Stimulated activated CD8-positive, alpha-beta memory T cell treated with anti-CD3 and anti-CD28 coated beads, Interleukin-15, amount 100 ng/mL, for 48 hours (primary cell): ENCODE results near the gene LRRC14B.
"Not testable (repeated sequence)": the region's sequence is repeated elsewhere in the genome, so short reads cannot be mapped to it uniquely, and the experiment has no call there.

Source experiments
- DNase-seq, 2 donors: peaks; one replicate each; pipeline ENCODE4 v3.0.0-alpha.2; 2020; ENCODE audit warnings: low read depth in 2 of 2

The LRRC14B gene

DNA sequence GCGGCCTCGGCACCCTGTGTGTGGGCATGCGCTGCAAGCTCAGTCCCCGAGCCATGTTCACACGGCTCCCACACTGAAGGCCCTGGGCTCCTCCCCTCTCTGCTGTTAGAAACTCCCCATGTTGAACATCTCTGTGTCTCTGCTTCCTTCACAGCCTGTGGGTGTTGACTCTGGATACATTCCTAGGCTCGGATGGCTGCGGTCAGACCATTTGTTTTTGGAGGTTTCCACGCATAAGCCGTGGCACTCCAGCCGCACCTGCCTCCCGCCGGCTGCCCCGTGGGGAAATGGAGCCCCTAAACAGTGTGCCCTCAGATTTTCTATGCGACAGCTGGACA is 31.2 kb upstream of the LRRC14B start:
- no peak for DNase-seq

DNA sequence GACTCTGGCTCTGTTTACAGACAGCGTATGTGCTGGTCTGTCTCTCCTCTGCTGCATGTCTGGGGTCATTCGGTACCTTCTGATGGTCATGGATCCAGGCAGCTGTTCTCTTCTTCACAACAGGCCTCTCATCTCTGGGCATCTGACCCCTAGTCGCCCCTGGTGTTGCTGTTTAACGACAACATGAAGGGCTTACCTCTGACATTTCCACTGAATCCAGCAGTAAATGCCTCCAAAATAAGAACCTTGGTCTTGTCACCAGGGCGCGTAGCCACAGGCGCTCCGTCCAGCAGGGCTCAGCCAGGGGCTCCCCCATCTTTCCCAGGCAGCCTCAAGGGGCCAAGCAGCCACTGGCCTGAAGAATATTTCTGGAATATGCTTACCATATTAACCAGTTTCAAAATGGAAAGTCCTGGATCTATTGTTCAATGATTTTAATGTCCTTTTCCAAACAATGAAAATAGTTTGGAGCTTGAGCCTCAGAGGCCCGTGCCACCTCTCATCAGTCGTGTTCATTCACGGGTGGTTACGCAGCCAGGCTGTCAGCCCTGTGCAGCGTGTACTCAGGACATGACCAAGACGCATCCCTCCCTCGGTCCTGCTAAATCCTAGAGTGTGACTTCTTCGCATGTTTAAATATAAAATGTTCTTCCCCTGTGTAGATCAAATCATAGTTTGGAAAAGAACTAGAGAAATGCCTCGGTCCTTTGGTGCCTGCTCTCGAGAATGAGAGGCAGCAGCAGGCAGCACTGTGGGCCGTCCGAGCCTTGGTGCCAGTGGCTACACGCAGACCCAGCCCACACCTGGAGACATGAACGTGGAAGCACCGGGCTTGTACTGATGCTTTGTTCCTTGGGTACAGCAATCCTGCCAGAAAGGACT is 30.1 kb upstream of the LRRC14B start:
- no peak for DNase-seq

DNA sequence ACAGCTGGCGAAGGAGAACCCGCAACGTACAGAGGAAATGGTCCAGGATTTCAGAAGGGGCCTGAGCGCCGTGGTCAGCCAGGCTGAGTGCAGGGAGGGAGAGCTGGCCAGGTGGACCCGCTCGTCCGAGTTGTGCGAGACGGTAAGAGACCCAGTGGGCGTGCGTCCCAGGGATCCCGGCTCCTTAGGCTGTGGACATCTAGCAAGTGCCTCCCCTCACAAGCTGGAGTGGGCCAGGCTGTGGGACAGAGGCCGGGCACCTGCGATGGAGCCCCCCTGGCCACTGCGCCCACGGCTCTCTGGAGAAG is 29.5 kb upstream of the LRRC14B start:
- no peak for DNase-seq

DNA sequence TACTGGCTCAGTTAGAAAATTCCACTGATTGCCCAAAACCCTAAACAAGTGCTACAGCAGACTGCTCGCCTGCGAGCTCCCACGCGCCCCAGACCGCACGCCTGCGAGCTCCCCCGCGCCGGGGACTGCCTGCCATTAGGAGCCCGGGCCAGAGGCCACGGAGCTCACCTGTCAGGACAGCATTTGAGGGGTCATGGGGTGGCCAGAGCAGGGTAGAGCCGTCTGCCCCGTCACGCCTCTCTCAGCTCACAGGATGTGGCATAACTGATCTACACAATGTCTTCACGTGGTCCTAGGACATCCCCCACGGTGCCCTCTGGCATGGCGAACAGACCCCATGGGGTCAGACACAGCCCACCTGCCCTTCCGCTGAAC is 29.1 kb upstream of the LRRC14B start:
- no peak for DNase-seq

DNA sequence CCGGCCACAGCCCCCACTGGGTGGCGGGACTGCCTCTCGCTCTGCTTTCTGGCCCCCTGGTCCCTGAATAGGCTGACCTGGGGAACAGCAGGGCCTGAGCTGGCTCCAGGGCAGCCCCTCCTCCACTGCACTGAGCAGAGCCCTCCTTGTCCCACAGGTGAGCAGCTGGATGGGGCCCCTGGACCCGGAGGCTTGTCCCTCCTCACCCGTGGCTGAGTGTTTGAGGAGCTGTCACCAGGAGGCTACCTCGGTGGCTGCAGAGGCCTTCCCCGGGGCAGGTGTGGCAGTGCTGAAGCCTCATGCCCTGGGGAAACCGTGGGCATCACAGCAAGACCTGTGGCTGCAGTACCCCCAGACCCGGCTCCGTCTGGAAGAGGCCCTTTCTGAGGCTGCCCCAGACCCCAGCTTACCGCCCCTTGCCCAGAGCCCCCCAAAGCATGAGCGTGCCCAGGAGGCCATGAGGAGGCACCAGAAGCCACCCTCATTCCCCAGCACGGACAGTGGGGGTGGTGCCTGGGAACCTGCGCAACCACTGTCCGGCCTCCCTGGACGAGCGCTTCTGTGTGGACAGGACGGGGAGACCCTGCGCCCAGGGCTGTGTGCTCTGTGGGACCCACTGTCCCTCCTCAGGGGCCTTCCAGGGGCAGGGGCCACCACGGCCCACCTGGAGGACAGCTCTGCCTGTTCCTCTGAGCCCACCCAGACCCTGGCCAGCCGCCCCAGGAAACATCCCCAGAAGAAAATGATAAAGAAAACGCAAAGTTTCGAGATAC is 28.5 kb upstream of the LRRC14B start:
- DNase-seq: no peak

DNA sequence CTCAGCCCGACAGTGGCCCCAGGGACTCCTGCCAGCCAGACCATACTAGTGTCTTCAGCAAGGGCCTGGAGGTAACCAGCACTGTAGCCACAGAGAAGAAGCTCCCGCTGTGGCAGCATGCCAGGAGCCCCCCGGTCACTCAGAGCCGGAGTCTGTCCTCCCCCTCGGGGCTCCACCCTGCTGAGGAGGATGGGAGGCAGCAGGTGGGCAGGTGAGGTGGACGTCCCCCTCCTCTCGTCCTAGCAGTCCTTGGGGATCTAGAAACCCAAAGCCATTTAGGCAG is 28.0 kb upstream of the LRRC14B start:
- no peak for DNase-seq

DNA sequence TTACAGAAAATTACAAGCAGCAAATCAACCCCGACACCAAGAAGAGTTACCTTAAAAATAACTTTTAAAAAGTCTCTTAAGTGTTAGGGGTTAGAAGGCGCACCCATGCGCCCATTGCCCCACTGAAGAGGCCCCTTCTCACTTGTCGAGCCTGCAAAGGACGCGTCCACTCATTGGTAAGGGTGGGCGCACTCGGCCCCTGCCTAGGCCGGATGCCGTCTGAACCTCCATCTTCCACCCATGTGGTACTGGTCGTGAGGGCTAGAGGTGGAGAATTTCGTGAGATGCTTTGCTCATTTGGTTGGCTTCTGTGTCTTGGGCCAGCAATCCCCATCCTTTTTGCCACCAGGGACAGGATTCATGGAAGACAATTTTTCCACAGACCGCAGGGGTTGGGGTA is 27.5 kb upstream of the LRRC14B start:
- no peak for DNase-seq

DNA sequence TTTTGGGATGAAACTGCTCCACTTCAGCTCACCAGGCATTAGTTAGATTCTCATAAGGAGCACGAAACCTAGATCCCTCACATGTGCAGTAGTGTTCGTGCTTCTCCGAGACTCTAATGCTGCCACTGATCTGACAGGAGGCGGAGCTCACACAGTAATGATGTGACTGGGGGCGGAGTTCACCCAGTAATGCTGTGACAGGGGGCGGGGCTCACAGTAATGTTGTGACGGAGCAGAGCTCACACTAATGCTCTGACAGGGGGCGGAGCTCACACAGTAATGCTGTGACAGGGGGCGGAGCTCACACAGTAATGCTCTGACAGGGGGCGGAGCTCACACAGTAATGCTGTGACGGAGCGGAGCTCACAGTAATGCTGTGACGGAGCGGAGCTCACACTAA is 27.1 kb upstream of the LRRC14B start:
- no peak for DNase-seq

DNA sequence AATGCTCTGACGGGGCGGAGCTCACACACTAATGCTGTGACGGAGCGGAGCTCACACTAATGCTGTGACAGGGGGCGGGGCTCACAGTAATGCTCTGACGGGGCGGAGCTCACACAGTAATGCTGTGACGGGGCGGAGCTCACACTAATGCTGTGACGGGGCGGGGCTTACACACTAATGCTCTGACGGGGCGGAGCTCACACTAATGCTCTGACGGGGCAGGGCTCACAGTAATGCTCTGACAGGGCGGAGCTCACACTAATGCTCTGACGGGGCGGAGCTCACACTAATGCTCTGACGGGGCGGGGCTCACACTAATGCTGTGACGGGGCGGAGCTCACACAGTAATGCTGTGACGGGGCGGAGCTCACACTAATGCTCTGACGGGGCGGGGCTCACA is 26.5 kb upstream of the LRRC14B start:
- not testable (repeated sequence) for DNase-seq

DNA sequence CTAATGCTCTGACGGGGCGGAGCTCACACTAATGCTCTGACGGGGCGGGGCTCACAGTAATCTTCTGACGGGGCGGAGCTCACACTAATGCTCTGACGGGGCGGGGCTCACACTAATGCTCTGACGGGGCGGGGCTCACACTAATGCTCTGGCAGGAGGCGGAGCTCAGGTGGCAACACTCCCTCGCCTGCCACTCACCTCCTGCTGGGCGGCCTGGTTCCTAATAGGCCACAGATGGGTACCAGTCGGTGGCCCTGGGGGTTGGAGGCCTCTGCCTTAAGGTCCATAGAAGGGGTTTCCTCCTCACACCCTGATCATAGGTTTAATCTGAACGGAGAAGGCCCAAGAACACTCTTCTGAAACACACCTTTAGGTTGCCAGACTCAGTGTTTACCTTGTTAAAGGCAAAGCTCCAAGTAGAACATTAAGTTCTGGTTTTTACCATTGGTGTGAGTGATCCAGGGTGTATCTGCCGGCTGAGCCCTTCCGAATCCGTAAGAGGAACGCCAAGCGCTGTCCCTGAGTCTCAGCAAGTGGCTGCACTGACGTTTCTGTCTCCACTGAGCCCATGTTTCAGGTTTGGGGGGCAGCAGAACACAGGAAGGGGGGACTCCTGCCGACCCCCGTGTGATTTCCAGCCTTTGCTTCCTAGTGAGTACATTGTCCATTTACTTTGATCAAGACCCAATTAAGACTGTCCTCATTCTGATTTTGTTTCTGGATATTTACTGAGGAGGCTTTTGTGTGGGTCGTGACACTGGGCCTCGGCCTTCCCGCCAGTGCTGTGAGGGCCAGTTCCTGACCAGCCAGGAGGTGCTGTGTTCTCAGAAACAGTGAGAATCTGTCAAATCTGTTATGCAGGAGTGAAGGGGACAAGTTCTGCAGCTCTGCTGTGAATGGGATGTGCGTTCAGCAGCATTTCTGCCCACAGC is 24.6 kb upstream of the LRRC14B start:
- DNase-seq: no peak

DNA sequence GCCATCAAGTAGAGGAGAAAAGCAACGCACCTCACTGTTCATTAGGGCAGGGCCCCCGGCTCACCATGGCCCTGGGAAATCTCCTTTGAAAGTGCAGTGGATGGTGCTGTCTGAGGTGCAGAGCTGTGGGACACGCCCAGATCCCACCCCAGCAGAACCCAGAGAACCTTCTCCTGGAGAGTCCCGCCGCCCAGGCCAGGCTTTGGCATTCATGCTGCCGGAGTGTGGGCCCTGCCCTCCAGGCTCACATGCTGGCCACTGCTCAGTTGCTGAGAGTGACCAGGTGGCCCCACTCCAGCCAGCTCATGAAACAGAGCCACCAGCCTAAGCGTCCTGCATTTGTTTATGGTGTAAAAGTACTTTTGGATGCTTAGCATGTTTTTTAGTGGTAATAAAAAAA is 23.8 kb upstream of the LRRC14B start:
- no peak for DNase-seq

DNA sequence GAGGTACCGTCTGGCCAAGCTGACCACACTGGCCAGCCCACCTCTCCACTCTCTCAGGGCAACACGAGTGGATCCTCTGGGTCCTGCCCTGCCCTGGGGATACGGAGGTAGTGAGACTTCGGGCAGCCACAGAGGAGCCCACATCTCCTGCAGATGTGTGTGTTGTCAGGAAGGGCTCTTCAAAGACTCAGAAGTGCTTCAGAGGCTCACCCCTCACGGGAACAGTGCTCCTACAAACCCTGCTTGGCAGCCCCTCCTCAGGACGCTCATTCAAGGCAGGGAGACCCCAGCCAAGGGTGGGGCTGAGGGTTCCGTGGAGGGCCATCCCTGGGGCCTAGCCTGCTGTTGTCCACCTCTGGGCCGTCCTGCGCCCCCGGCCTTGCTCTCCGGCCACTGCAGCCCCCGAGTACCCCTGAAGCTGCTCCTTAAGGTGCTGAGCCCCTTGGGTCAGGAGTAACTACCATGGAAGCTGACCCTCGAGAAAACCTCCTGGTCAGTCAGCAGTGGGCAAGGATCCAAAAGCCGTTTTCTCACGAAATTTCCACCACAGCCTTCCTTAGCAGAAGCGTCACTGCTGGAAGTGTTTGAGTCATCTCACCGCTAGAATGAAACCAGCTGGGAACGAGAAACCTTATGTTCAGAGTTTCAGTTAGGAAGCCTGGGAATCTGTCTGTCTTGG is 23.2 kb upstream of the LRRC14B start:
- no peak for DNase-seq

DNA sequence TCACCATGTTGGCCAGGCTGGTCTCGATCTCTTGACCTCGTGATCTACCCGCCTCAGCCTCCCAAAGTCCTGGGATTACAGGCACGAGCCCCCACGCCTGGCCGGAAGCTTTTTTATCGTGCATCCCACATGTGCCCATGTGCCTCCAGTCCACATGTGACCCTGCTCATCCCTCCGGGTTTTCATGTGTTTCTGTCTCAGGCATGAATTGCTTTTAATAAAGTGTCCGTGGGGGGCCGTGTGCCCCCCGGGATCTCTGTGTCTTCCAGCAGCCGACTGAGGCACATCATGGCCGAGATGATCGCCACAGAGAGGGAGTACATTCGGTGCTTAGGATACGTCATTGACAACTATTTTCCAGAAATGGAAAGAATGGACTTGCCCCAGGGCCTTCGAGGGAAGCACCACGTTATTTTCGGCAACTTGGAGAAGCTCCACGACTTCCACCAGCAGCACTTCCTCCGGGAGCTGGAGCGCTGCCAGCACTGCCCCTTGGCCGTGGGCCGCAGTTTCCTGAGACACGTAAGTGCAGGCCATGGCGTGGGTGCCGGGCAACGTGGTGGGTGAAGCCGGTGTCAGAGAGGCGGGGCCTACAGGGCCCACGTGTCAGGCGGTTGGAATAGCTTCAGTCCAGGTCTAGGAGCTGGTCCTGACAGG is 22.1 kb upstream of the LRRC14B start:
- DNase-seq: no peak

DNA sequence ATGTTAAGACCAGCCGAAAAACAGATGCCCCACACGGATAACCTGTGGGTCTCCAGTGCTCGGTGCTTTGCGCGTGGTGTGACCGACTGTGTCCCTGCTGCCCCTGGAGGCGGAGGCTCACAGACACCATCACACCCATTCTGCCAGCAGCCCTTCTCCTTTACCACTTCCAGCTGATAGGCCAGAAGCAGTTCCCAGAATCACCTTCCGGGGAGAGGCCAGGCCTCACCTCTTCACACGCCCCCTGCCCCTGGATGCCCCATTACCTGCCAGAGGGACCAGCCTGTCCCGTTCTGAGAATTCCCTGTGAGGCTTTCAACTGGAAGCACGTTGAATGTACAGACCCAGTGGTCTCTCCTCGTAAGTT is 21.6 kb upstream of the LRRC14B start:
- no peak for DNase-seq

DNA sequence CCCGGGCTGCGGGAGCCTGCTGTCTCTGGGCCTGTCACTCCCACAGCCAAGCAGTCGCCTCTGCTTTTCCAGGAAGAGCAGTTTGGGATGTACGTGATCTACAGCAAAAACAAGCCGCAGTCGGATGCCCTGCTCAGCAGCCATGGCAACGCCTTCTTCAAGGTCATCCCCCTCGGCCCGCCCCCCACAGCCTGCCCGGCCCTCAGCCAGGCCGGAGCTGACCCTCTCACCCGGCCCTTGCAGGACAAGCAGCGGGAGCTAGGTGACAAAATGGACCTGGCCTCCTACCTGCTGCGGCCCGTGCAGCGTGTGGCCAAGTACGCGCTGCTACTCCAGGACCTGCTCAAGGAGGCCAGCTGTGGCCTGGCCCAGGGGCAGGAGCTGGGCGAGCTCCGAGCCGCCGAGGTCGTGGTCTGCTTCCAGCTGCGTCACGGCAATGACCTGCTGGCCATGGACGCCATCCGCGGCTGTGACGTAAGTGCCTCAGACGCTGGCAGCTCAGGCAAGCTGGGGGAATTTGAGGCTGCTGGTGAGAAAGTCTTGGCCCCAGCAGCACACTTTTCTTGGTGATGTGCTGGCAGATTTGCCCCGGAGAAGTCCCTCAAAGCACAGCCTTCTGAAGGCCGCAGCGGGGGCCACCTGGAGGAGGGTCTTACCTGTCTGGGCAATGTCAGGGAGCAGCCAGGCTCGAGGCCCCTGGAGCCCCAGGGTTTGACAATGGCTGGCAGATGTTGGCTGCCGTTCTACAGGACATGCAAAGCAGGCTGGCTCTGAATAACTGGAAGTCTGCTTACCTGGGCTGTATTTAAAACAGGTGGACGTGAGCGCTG is 20.1 kb upstream of the LRRC14B start:
- DNase-seq: no peak

DNA sequence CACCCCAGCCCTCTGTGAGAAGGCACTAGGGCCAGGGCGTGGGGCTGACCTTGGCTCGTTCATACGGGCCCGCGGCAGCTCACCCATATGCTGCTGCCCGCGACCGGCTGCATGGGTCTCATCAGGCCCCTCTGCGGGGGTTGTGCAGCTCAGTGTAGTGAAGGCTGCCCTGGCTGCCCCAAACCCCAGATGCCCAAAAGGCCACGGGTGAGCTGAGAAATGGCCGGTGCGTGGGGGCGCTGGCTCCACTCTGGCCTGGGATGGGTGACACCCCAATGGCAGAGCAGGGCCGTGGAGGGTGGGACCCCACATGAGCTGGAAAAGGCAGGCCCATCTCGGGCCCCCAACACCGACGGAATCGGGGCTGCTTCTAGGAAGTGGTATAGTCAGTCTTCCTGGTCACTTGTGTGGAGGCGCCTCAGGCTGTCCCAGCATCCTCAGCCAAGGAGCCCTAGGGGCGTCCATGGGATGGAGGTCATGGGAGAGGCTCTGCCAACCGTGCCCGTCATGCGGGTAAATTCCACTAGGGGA is 19.4 kb upstream of the LRRC14B start:
- no peak for DNase-seq

DNA sequence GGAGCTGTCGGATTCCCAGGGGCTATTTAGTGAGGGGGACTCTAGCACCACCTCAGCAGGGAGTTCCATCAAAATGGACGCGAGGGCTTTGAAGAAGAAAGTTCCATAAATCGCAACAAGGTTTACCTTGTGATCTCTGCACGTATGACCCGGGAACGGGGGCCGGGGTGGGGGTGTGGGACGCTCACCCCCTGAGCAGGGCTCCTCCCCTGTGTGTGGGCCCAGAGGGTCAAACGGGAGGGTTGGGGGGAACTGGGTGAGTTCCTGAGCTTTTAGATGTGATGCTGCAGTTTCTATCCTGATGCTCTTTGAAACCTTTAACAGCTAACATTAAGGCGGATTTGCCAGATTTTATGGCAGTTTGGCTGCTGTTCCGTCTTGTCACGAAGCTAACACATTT is 18.9 kb upstream of the LRRC14B start:
- no peak for DNase-seq

DNA sequence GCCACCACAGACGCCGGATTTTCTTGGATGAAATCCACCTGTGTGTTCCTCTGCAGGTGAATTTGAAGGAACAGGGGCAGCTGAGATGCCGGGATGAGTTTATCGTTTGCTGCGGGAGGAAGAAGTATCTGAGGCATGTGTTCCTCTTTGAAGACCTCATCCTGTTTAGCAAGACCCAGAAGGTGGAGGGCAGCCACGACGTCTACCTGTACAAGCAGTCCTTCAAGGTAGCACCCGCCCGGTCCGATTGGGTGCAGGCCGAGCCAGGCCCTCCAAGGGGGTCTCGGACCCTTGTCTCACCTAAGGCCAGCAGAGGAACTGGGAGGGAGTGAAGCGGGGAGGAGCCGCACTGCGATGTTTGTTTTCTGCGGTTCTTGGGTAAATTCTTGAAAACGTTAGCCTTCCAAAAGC is 18.4 kb upstream of the LRRC14B start:
- DNase-seq: no peak

DNA sequence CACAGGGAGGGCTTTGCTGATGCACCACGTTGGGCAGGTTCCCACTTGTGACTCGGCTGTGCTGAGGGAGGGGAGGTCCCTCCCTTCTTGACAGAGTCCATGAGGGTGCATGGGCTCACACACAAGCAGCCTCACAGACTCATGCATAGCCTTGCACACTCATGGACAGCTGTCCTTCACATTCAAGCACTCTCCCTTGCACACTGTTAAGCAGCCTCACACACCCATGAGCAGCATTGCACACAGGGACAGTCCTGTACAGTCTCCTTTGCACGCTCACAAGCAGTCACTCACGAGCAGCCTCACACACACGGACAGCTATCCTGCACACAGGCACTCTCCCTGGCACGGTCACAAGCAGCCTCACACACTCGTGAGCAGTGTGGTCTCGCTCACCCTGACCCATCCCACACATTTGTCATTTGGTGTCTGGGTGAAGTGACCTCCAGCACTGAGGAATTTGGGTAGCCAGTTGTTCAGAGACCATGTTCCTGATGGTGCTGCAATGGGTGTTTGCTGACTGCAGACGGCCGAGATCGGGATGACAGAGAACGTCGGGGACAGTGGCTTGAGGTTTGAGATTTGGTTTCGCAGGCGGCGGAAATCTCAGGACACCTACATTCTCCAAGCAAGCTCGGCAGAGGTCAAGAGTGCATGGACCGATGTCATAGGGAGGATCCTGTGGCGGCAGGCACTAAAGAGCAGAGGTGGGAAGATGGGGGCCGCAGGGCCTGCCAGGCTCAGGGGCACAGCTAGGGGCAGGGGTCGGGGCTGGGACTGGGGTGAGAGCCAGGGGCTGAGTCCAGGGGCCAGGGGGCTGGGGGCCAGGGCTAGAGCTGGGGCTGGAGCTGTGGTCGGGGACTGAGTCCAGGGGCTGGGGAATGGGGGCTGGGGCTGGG is 17.7 kb upstream of the LRRC14B start:
- no peak for DNase-seq

DNA sequence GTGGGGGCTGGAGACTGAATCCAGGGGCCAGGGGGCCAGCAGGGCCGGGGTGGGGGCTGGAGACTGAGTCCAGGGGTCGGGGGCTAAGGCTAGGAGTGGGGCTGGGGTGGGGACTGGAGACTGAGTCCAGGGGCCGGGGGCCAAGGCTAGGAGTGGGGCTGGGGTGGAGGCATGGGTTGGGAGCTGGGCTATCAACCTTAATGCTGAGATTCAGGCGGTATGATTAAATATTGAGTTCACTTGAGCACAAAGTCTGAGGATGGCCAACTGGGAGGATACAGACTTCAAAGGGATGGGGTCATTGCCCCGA is 17.0 kb upstream of the LRRC14B start:
- DNase-seq: no peak
